Endothelial cell (in vitro differentiated cells): ENCODE measurements around the gene CYP2A6. TPM values are rescaled to one million over a fixed set of nuclear protein-coding genes. Genes with fewer than 3 reads are reported as not detected.
"Not testable (repeated sequence)": the region's sequence is repeated elsewhere in the genome, so short reads cannot be mapped to it uniquely, and the experiment has no call there.

Source experiments
- DNase-seq: peaks from one replicate; pipeline ENCODE4 v3.0.0; 2021; ENCODE audit warnings: low spot score
- H3K27ac Mint-ChIP-seq: one replicate; pipeline ENCODE4 v1.8.0; 2021; ENCODE audit warnings: mixed read lengths, inconsistent platforms; ENCODE audit not compliant: unreplicated experiment
- H3K27me3 Mint-ChIP-seq: one replicate; pipeline ENCODE4 v1.8.0; 2021; ENCODE audit warnings: mild to moderate bottlenecking, moderate library complexity, mixed read lengths, inconsistent platforms; ENCODE audit not compliant: unreplicated experiment
- H3K36me3 Mint-ChIP-seq: one replicate; pipeline ENCODE4 v1.8.0; 2021; ENCODE audit warnings: mild to moderate bottlenecking, low read depth, mixed read lengths, inconsistent platforms; ENCODE audit not compliant: unreplicated experiment
- H3K4me1 Mint-ChIP-seq: one replicate; pipeline ENCODE4 v1.8.0; 2021; ENCODE audit warnings: mild to moderate bottlenecking, mixed read lengths, inconsistent platforms; ENCODE audit not compliant: unreplicated experiment
- H3K4me3 Mint-ChIP-seq: one replicate; pipeline ENCODE4 v1.8.0; 2021; ENCODE audit warnings: mild to moderate bottlenecking, mixed read lengths, inconsistent platforms; ENCODE audit not compliant: unreplicated experiment
- H3K9me3 Mint-ChIP-seq: one replicate; pipeline ENCODE4 v1.8.0; 2021; ENCODE audit warnings: mixed read lengths, inconsistent platforms; ENCODE audit not compliant: unreplicated experiment
- CTCF ChIP-seq: fragments of 200-600 bp; sonication (generic); IDR thresholded peaks from one replicate; pipeline ENCODE4 v1.5.0; 2021; ENCODE audit warnings: antibody characterized with exemption; ENCODE audit not compliant: unreplicated experiment
- total RNA-seq: library from RNA; stranded (reverse); fragmentation: NEBNext Ultra II Directional; extraction: Animal tissue kit (Norgen Biotek cat#: 25700); gene quantifications from one replicate; pipeline ENCODE4 v1.2.1, GENCODE V29; 2021; ENCODE audit not compliant: unreplicated experiment

The CYP2A6 gene
- total RNA-seq, 1 donor from 2014 or later, result not detected

GRCh38 chr19:40867701-40868100 lies 17.5 kb upstream of the CYP2A6 start:
- H3K9me3 Mint-ChIP-seq, result no peaks in the 10 kb centered on the region
- H3K27ac Mint-ChIP-seq, result no peak overlapping the region
- TF ChIP-seq CTCF, result no peak
- H3K4me3 Mint-ChIP-seq, result no peak overlapping the region
- H3K36me3 Mint-ChIP-seq, result no peaks in the 10 kb centered on the region
- DNase-seq, result no peak
- no peaks in the 10 kb centered on the region for H3K27me3 Mint-ChIP-seq
- no peaks in the 10 kb centered on the region for H3K4me1 Mint-ChIP-seq

- DNase-seq, result not testable (repeated sequence)
Observed at GRCh38 chr19:40864739-40865496, 14.7 kb upstream of the CYP2A6 start.

GRCh38 chr19:40862785-40863184 lies 12.5 kb upstream of the CYP2A6 start:
- Mint-ChIP-seq H3K27me3 (no peaks in the 10 kb centered on the region), H3K9me3 (no peaks in the 10 kb centered on the region), H3K4me1 (no peaks in the 10 kb centered on the region), H3K27ac (no peak overlapping the region), H3K4me3 (no peak overlapping the region), H3K36me3 (no peaks in the 10 kb centered on the region)
- DNase-seq, result no peak
- TF ChIP-seq CTCF, result no peak

More at GRCh38 chr19:40864739-40865496, 14.7 kb upstream of the CYP2A6 start:
- H3K4me1 Mint-ChIP-seq, H3K27me3 Mint-ChIP-seq, H3K4me3 Mint-ChIP-seq, H3K36me3 Mint-ChIP-seq, H3K27ac Mint-ChIP-seq, H3K9me3 Mint-ChIP-seq: not testable (repeated sequence)

- Mint-ChIP-seq H3K27me3 (no peaks in the 10 kb centered on the region), H3K4me3 (no peak overlapping the region), H3K36me3 (no peaks in the 10 kb centered on the region), H3K4me1 (no peaks in the 10 kb centered on the region), H3K9me3 (no peaks in the 10 kb centered on the region), H3K27ac (no peak overlapping the region)
- no peak for DNase-seq
- TF ChIP-seq CTCF, result no peak
Observed at GRCh38 chr19:40862333-40862732, 12.1 kb upstream of the CYP2A6 start.

GRCh38 chr19:40858109-40858508 lies 7.9 kb upstream of the CYP2A6 start:
- Mint-ChIP-seq H3K36me3 (no peaks in the 10 kb centered on the region), H3K27me3 (no peaks in the 10 kb centered on the region), H3K9me3 (no peaks in the 10 kb centered on the region), H3K27ac (no peak overlapping the region), H3K4me1 (no peaks in the 10 kb centered on the region), H3K4me3 (no peak overlapping the region)
- no peak for DNase-seq
- TF ChIP-seq CTCF, result no peak

- DNase-seq, H3K27ac Mint-ChIP-seq, H3K36me3 Mint-ChIP-seq, H3K9me3 Mint-ChIP-seq, H3K4me3 Mint-ChIP-seq, H3K4me1 Mint-ChIP-seq: not testable (repeated sequence)
- peaks cover 11% of the 10 kb centered on the region for H3K27me3 Mint-ChIP-seq
Observed at GRCh38 chr19:40852467-40853152, 2.4 kb upstream of the CYP2A6 start.

GRCh38 chr19:40846722-40847121 lies 3.5 kb downstream of the CYP2A6 start:
- not testable (repeated sequence) for H3K9me3 Mint-ChIP-seq, H3K4me3 Mint-ChIP-seq, H3K27ac Mint-ChIP-seq, H3K4me1 Mint-ChIP-seq, DNase-seq, H3K36me3 Mint-ChIP-seq
- peaks cover 21% of the 10 kb centered on the region for H3K27me3 Mint-ChIP-seq

GRCh38 chr19:40843653-40844052 lies 6.6 kb downstream of the CYP2A6 start:
- H3K9me3 Mint-ChIP-seq, H3K27ac Mint-ChIP-seq, H3K36me3 Mint-ChIP-seq, DNase-seq, H3K4me3 Mint-ChIP-seq, H3K4me1 Mint-ChIP-seq: not testable (repeated sequence)
- H3K27me3 Mint-ChIP-seq, result peaks cover 14% of the 10 kb centered on the region
